ENCODE results near the gene SLC52A1. TPM values are rescaled to one million over a fixed set of nuclear protein-coding genes. Genes with fewer than 3 reads are reported as not detected.

The SLC52A1 gene
- polyA plus RNA-seq, 2 of the 4 experiments (the other 2 are of a cell fraction), result 1.0 to 1.4 TPM

DNA sequence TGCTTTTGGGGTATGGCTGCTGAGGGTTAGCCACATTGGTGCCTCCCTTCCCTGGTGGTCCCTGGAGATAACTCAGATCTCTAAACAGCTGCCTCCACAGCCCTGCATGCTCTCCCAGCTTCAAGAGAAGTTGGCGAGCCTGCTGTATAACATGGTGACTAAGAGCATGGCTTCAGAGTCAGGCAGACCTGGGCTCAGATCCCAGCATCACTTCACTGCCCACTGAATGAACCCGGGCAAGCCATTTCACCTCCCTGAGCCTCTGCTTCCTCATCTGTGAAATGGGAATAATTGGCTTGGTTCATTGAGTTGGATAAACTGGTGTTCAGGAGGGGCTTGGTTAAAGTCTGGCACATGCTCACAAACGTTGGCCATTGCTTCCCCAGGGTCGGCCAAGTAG lies 20.9 kb downstream of the SLC52A1 start:
- POLR2A ChIA-PET, result no interaction called here

DNA sequence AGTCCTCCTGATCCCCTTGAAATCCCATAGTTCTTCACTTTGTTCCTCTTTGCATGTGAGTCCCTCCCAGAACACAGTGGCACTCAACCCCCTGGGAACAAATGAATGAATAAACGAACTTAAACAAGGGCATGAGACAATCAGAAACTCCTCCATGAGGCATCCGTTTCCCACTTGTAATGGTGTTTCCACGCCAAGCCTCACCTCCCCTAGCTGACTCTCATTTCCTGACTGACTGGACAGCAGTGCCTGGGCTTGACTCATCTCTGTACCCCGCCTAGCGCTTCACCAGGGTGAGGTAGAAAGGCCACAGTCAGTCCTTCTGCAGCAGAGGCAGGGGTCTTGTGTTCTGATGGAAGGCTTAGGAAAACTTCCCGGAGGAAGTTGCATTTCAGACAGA lies 23.3 kb downstream of the SLC52A1 start:
- FAIRE-seq (no peak), DNase-seq (ENCODE audit: low read depth in 1 of 2, low spot score in 1 of 2) (no peak), ATAC-seq (no peak)
- H3K4me1 ChIP-seq, result no peaks in the 10 kb centered on the region
- CTCF ChIA-PET, result interaction anchor here (0.5 to 3.0 kb wide), 4 partner anchors 14 to 50 kb away, joined by 3 to 11 read pairs (median 6); partner anchors contain the start of genes INCA1 and KIF1C
- H3K27ac ChIP-seq, result no peak overlapping the region
- no peak overlapping the region for H3K4me2 ChIP-seq
- POLR2A ChIA-PET, result interaction anchor here (2.0 kb wide), 1 partner anchor 72 kb away, joined by 4 read pairs; the partner anchor contains the start of genes RNF167 and SLC25A11
- 78% methylated on average over 6 of the region's 6 CpGs for WGBS (ENCODE audit: missing lambda C conversion rate)
- H3K4me3 ChIP-seq, result no peak overlapping the region
- H3K9me3 ChIP-seq, result no peaks in the 10 kb centered on the region
- TF ChIP-seq CBX2 (IDR thresholded peaks at IDR 0.05; ENCODE audit: borderline replicate concordance, low read depth), result no peak
- TF ChIP-seq CEBPB (IDR thresholded peaks at IDR 0.05), result no peak
- TF ChIP-seq TP53 (CRISPR knock-in tag; IDR thresholded peaks at IDR 0.05), result no peak
- no peak for TF ChIP-seq HOXB13 (CRISPR knock-in tag; IDR thresholded peaks at IDR 0.05; ENCODE audit: low read depth)
- TF ChIP-seq NPAS2 (CRISPR knock-in tag; IDR thresholded peaks at IDR 0.05; ENCODE audit: borderline replicate concordance), result no peak
- no peak for TF ChIP-seq ZNF302 (CRISPR knock-in tag; IDR thresholded peaks at IDR 0.05)
- no peak for TF ChIP-seq HOXA7 (CRISPR knock-in tag; IDR thresholded peaks at IDR 0.05)
- TF ChIP-seq, protein P1, sequence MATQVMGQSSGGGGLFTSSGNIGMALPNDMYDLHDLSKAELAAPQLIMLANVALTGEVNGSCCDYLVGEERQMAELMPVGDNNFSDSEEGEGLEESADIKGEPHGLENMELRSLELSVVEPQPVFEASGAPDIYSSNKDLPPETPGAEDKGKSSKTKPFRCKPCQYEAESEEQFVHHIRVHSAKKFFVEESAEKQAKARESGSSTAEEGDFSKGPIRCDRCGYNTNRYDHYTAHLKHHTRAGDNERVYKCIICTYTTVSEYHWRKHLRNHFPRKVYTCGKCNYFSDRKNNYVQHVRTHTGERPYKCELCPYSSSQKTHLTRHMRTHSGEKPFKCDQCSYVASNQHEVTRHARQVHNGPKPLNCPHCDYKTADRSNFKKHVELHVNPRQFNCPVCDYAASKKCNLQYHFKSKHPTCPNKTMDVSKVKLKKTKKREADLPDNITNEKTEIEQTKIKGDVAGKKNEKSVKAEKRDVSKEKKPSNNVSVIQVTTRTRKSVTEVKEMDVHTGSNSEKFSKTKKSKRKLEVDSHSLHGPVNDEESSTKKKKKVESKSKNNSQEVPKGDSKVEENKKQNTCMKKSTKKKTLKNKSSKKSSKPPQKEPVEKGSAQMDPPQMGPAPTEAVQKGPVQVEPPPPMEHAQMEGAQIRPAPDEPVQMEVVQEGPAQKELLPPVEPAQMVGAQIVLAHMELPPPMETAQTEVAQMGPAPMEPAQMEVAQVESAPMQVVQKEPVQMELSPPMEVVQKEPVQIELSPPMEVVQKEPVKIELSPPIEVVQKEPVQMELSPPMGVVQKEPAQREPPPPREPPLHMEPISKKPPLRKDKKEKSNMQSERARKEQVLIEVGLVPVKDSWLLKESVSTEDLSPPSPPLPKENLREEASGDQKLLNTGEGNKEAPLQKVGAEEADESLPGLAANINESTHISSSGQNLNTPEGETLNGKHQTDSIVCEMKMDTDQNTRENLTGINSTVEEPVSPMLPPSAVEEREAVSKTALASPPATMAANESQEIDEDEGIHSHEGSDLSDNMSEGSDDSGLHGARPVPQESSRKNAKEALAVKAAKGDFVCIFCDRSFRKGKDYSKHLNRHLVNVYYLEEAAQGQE (IDR thresholded peaks at IDR 0.05), result no peak
- TF ChIP-seq CHD2 (IDR thresholded peaks at IDR 0.05; ENCODE audit: low read length, partially characterized antibody), result no peak
- no peak for TF ChIP-seq KDM5A (IDR thresholded peaks at IDR 0.05)
- TF ChIP-seq ZSCAN20 (CRISPR knock-in tag; IDR thresholded peaks at IDR 0.05), result no peak
- TF ChIP-seq RCOR1 (IDR thresholded peaks at IDR 0.05; ENCODE audit: low read depth, low read length), result no peak
- no peak for TF ChIP-seq MAFK (IDR thresholded peaks at IDR 0.05; ENCODE audit: partially characterized antibody)
- TF ChIP-seq JUN (IDR thresholded peaks at IDR 0.05), result no peak
- TF ChIP-seq CHD4 (IDR thresholded peaks at IDR 0.05; ENCODE audit: borderline replicate concordance), result no peak
- no peak for TF ChIP-seq HDAC2 (IDR thresholded peaks at IDR 0.05)
- no peak for TF ChIP-seq SMC3 (IDR thresholded peaks at IDR 0.05)
- no peak for TF ChIP-seq FOSL2 (IDR thresholded peaks at IDR 0.05)
- TF ChIP-seq FOSL2 (CRISPR knock-in tag; IDR thresholded peaks at IDR 0.05), result no peak
- TF ChIP-seq NFE2L2 (conservative IDR thresholded peaks at IDR 0.05; ENCODE audit: low read length), result no peak

More for the DNA sequence above, 20.9 kb downstream of the SLC52A1 start:
- Histone ChIP-seq H3K4me3 (no peak overlapping the region), H3K4me1 (no peaks in the 10 kb centered on the region), H3K27ac (no peak overlapping the region), H3K9me3 (no peaks in the 10 kb centered on the region), H3K4me2 (no peak overlapping the region)
- 85% methylated on average over 4 of the region's 4 CpGs for WGBS (ENCODE audit: missing lambda C conversion rate)
- TF ChIP-seq, protein P2, sequence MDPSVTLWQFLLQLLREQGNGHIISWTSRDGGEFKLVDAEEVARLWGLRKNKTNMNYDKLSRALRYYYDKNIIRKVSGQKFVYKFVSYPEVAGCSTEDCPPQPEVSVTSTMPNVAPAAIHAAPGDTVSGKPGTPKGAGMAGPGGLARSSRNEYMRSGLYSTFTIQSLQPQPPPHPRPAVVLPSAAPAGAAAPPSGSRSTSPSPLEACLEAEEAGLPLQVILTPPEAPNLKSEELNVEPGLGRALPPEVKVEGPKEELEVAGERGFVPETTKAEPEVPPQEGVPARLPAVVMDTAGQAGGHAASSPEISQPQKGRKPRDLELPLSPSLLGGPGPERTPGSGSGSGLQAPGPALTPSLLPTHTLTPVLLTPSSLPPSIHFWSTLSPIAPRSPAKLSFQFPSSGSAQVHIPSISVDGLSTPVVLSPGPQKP (IDR thresholded peaks at IDR 0.05; ENCODE audit: low read depth, low read length), result no peak
- ATAC-seq, result no peak
- no peak for FAIRE-seq
- CTCF ChIA-PET, result interaction anchor here (0.7 to 3.2 kb wide), 3 partner anchors 8 to 34 kb away, joined by 3 to 8 read pairs (median 4); no protein-coding TSS in a partner anchor
- DNase-seq (ENCODE audit: low read depth in 1 of 2, low spot score in 1 of 2), result no peak
